ENCODE data around the gene PRUNE2.
A peak's percentile ranks its signal among the peaks of the same experiment; 100 is the strongest.

PRUNE2 gene

DNA sequence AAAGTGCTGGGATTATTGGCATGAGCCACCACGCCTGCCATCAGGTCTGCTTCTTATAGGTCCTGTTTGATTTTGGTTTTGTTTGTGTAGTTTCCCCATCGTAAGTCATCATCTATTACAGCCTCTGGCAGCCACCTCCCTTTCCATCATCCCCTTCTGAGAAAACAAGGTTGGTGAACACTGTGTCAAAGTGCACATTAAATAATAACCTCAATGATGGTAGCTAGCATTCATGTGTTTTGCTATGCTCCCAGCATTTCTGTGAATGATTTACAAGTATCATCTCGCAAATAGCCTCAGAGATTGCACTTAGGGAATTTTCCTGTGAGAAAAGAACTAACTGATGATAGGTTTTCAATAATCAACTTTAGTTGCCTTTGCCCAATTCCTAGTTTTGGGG lies 9.9 kb downstream of the PRUNE2 start:
- no peak overlapping the region for H3K4me3 ChIP-seq (ENCODE audit: control insufficient read depth, low read depth, low read length)
- no peak for DNase-seq (ENCODE audit: low read depth)
- TF ChIP-seq, protein P1, sequence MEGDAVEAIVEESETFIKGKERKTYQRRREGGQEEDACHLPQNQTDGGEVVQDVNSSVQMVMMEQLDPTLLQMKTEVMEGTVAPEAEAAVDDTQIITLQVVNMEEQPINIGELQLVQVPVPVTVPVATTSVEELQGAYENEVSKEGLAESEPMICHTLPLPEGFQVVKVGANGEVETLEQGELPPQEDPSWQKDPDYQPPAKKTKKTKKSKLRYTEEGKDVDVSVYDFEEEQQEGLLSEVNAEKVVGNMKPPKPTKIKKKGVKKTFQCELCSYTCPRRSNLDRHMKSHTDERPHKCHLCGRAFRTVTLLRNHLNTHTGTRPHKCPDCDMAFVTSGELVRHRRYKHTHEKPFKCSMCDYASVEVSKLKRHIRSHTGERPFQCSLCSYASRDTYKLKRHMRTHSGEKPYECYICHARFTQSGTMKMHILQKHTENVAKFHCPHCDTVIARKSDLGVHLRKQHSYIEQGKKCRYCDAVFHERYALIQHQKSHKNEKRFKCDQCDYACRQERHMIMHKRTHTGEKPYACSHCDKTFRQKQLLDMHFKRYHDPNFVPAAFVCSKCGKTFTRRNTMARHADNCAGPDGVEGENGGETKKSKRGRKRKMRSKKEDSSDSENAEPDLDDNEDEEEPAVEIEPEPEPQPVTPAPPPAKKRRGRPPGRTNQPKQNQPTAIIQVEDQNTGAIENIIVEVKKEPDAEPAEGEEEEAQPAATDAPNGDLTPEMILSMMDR (conservative IDR thresholded peaks at IDR 0.05; ENCODE audit: control insufficient read depth, insufficient read depth, low read depth, low read length) = no peak

DNA sequence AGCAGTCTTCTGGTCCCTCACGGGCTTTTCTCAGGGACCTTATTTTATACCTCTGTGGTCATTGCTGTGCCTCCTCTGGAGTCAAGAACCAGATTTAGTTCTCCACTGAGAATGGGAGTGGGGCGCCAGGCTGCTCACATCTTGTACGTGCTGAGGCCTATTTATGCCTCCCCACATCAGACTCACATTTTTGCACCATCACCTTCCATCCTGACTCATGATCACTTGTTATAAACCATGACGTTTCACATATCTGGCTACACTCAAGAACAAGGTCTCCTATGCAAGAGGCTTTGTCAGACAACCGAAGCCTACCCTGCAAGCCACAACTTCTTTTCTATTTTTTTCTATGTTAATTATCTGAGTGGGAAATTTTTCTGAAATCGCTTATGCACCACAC lies 10.7 kb downstream of the PRUNE2 start:
- TF ChIP-seq, protein P1 (conservative IDR thresholded peaks at IDR 0.05; ENCODE audit: control insufficient read depth, insufficient read depth, low read depth, low read length) = no peak
- peak; percentile 80 for DNase-seq (ENCODE audit: low read depth)
- H3K4me3 ChIP-seq (ENCODE audit: control insufficient read depth, low read depth, low read length) = no peak overlapping the region

DNA sequence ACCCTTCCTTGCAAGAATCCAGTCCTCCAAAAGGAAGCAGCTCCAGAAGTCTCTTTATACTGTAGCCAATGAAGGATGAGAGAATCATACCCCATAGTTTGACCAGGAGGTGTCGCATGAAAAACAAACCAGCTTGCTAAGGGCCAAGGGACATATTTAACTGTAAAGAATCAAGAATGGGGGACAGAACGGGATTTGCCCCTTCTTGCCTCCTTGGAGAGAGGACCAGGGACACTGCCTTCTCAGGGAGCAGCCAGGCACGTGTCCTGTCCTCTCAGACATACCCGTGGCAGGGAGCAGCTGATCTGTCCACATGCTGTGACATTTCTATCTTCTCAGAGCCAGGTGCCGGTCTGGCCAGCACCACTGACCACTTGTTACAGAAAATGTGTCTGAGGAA lies 11.7 kb downstream of the PRUNE2 start:
- H3K4me3 ChIP-seq (ENCODE audit: control insufficient read depth, low read depth, low read length) = no peak overlapping the region
- TF ChIP-seq, protein P1 (conservative IDR thresholded peaks at IDR 0.05; ENCODE audit: control insufficient read depth, insufficient read depth, low read depth, low read length) = peak; percentile 5
- no peak for DNase-seq (ENCODE audit: low read depth)

DNA sequence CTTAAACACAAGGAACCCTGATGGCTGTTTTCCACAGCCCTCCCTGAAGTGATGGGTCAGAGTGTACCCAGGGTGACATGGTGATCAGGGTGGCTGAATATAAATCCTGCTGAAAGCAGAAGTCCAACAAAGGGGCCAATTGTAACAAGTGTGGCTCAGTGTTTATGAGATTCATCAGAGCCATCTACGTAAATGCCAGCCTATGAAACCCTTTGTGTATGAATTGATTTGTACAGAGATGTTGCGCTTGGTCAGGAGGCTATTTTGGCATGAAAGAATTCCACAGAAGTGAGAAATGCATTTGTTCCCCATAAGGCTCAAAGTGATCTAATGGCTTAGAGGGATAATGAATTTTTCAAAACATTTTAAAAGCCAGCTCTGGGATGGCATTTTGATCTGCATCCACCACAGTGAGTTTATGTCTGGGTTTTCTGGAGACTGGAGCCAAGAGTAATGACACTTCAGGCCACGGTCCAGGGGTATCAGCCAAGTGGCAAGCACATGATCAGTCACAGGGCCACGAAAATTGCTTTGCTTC lies 12.4 kb downstream of the PRUNE2 start:
- TF ChIP-seq, protein P1 (conservative IDR thresholded peaks at IDR 0.05; ENCODE audit: control insufficient read depth, insufficient read depth, low read depth, low read length) = no peak
- DNase-seq (ENCODE audit: low read depth) = peak; percentile 16
- no peak overlapping the region for H3K4me3 ChIP-seq (ENCODE audit: control insufficient read depth, low read depth, low read length)

DNA sequence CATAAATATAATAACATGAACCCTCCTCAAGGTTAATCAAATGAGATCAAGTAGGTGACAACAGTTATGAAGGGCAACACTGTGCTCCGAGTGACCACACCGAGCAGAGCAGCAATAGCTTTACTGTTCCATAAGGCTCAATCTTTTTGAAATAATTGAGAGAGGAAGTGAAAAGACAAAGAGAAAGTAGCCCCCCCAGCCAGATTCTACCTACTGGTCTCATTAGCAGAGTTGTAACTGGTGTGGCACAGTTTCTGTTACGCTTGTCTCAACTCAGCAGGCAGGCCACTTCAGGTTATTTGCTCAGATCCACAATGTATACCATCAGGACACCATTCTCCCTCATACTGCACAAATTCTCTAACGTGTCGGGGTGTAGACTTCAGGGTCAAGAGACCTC lies 14.0 kb downstream of the PRUNE2 start:
- TF ChIP-seq, protein P1 (conservative IDR thresholded peaks at IDR 0.05; ENCODE audit: control insufficient read depth, insufficient read depth, low read depth, low read length) = no peak
- H3K4me3 ChIP-seq (ENCODE audit: control insufficient read depth, low read depth, low read length) = no peak overlapping the region
- no peak for DNase-seq (ENCODE audit: low read depth)

DNA sequence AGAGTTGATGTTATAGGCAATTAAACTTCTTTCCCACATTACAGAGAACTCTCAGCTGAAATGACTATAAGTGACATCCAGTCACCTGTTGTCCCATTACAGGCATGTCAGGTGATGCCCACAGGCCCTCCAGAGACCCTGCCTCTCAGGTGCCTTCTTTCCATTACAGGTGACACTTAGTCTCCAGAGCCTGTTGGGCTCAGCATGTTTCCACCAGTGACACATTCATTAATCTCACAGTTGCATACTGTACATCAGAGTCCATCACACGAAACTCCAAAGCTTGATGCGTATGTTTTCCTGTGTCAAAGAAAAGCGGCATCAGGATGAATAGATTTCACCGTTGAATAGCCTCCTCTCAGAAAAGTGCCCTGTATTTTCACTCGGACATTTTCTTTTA lies 14.6 kb downstream of the PRUNE2 start:
- TF ChIP-seq, protein P1 (conservative IDR thresholded peaks at IDR 0.05; ENCODE audit: control insufficient read depth, insufficient read depth, low read depth, low read length) = no peak
- no peak for DNase-seq (ENCODE audit: low read depth)
- H3K4me3 ChIP-seq (ENCODE audit: control insufficient read depth, low read depth, low read length) = no peak overlapping the region

- TF ChIP-seq, protein P1 (conservative IDR thresholded peaks at IDR 0.05; ENCODE audit: control insufficient read depth, insufficient read depth, low read depth, low read length) = no peak
- DNase-seq (ENCODE audit: low read depth) = no peak
- H3K4me3 ChIP-seq (ENCODE audit: control insufficient read depth, low read depth, low read length) = no peak overlapping the region
These were observed 18.0 kb downstream of the PRUNE2 start for GRCh38 chr9:76887951-76888350.

All from fibroblast of mammary gland (primary cell).